ENCODE data around the gene JAKMIP1. TPM values are rescaled to one million over a fixed set of nuclear protein-coding genes. Genes with fewer than 3 reads are reported as not detected.

JAKMIP1 gene
- total RNA-seq, 2 experiments from 2014 or later, result 4.0 to 5.1 TPM

GRCh38 chr4:6201580-6202091 lies 1.3 kb upstream of the JAKMIP1 start:
- Histone ChIP-seq H2AFZ (ENCODE audit: low read length) (peak overlapping the region; percentile 73; the same call in 1 of the 2 replicates), H3K4me2 (ENCODE audit: low read length) (peak overlapping the region; percentile 70), H3K9me2 (ENCODE audit: insufficient read depth, low read length) (no peaks in the 10 kb centered on the region), H3K9me3 (ENCODE audit: low read length) (no peaks in the 10 kb centered on the region), H3K27ac (ENCODE audit: low read depth, low read length, poor library complexity, severe bottlenecking) (no peak overlapping the region), H3K4me1 (ENCODE audit: insufficient read depth, low read length, poor library complexity, severe bottlenecking) (peaks cover 13% of the 10 kb centered on the region), H3K36me3 (ENCODE audit: insufficient read depth, low read length) (no peaks in the 10 kb centered on the region), H3K79me2 (ENCODE audit: insufficient read depth, low read depth, low read length) (no peaks in the 10 kb centered on the region), H3K4me3 (ENCODE audit: low read depth, low read length, poor library complexity, severe bottlenecking) (peak overlapping the region; percentile 83), H4K20me1 (ENCODE audit: insufficient read depth, low read length) (no peaks in the 10 kb centered on the region)
- BruUV-seq (replicated peaks), result no TSS peak
- ChIA-PET POLR2A (interaction anchor here (0.9 to 1.5 kb wide), 3 partner anchors 13 to 21 kb away, joined by 3 to 8 read pairs (median 5); no protein-coding TSS in a partner anchor), CTCF (ENCODE audit: unreplicated experiment) (interaction anchor here (0.5 to 0.9 kb wide), 2 partner anchors 58 to 68 kb away, joined by 3 to 6 read pairs; partner anchors contain the start of gene WFS1)
- intact Hi-C loops (cut with micrococcal nuclease; ENCODE audit: unreplicated experiment), result no loop called here
- DNase-seq (ENCODE audit: low spot score), result peak; percentile 75
- no peak for TF ChIP-seq EZH2phosphoT487 (IDR thresholded peaks at IDR 0.05; ENCODE audit: borderline replicate concordance, low read depth, low read length)
- no peak for TF ChIP-seq CTCF (conservative IDR thresholded peaks at IDR 0.05; ENCODE audit: low read length)

DNA sequence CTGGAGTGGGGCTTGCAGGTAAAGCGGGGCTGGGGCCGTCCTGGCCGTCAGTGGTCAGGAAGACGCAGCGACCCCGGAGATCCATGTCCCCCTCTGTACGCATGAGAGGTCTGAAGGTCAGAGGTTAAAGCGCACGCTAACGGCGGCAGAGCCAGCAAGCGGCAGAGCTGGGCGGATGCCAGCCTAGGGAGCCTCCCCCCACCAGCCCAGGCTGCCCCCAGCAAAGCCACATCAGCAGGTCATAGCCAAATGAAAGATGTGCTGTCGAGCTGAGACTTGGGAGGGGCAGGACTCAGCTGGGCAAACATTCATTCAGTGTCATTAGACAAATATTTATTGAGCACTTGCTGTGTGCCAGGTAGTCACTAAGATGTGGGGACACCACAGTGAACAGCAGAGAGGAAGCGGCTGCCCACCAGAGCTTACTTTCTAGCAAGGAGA lies 593 bp upstream of the JAKMIP1 start:
- Histone ChIP-seq H3K9me3 (ENCODE audit: low read length) (no peaks in the 10 kb centered on the region), H3K36me3 (ENCODE audit: insufficient read depth, low read length) (no peaks in the 10 kb centered on the region), H3K4me2 (ENCODE audit: low read length) (peak overlapping the region; percentile 70), H3K9me2 (ENCODE audit: insufficient read depth, low read length) (no peaks in the 10 kb centered on the region), H2AFZ (ENCODE audit: low read length) (peak overlapping the region; percentile 73), H4K20me1 (ENCODE audit: insufficient read depth, low read length) (no peaks in the 10 kb centered on the region), H3K27ac (ENCODE audit: low read depth, low read length, poor library complexity, severe bottlenecking) (no peak overlapping the region), H3K4me3 (ENCODE audit: low read depth, low read length, poor library complexity, severe bottlenecking) (peak overlapping the region; percentile 83), H3K4me1 (ENCODE audit: insufficient read depth, low read length, poor library complexity, severe bottlenecking) (peaks cover 13% of the 10 kb centered on the region), H3K79me2 (ENCODE audit: insufficient read depth, low read depth, low read length) (no peaks in the 10 kb centered on the region)
- no peak for TF ChIP-seq EZH2phosphoT487 (IDR thresholded peaks at IDR 0.05; ENCODE audit: borderline replicate concordance, low read depth, low read length)
- TF ChIP-seq CTCF (conservative IDR thresholded peaks at IDR 0.05; ENCODE audit: low read length), result no peak
- intact Hi-C loops (cut with micrococcal nuclease; ENCODE audit: unreplicated experiment), result no loop called here
- BruUV-seq (replicated peaks), result no TSS peak
- ChIA-PET POLR2A (interaction anchor here (0.6 to 1.5 kb wide), 5 partner anchors 14 to 1946 kb away, joined by 3 to 8 read pairs (median 3); no protein-coding TSS in a partner anchor), CTCF (ENCODE audit: unreplicated experiment) (interaction anchor here (0.6 to 0.9 kb wide), 2 partner anchors 24 to 69 kb away, joined by 3 to 6 read pairs; partner anchors contain the start of gene WFS1)
- peak; percentile 31 for DNase-seq (ENCODE audit: low spot score)

DNA sequence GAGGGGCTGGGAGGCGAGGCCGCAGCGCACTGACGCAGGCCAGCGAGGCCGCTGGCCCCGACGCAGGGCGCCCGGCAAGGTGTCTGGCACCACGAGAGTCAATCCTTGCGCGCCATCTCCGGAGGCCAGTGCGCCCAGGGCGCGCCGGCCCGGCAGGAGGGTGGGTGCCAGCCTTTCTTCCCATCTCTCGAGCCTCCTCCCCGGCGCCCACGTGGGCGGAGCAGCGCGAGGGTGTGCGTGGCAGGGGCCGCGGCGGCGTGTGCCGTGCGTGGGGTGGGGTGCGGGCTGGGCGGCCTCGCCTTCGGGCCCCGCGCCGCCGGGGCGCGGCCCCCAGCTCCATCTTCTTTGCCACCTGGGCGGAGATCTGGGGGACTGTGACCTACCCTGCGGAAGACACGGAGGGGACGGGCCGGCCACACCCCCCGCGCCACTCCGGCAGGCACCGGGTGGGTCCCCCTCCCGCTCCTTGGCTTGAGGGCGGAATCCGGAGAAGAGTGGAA lies 877 bp downstream of the JAKMIP1 start:
- TF ChIP-seq CTCF (conservative IDR thresholded peaks at IDR 0.05; ENCODE audit: low read length) (no peak), EZH2phosphoT487 (IDR thresholded peaks at IDR 0.05; ENCODE audit: borderline replicate concordance, low read depth, low read length) (no peak)
- H3K4me2 ChIP-seq (ENCODE audit: low read length), result peak overlapping the region; percentile 88
- H3K79me2 ChIP-seq (ENCODE audit: insufficient read depth, low read depth, low read length), result no peaks in the 10 kb centered on the region
- H3K9me2 ChIP-seq (ENCODE audit: insufficient read depth, low read length), result no peaks in the 10 kb centered on the region
- H3K4me3 ChIP-seq (ENCODE audit: low read depth, low read length, poor library complexity, severe bottlenecking), result peak overlapping the region; percentile 83
- CTCF ChIA-PET (ENCODE audit: unreplicated experiment), result no interaction called here
- no peaks in the 10 kb centered on the region for H4K20me1 ChIP-seq (ENCODE audit: insufficient read depth, low read length)
- DNase-seq (ENCODE audit: low spot score), result no peak
- intact Hi-C loops (cut with micrococcal nuclease; ENCODE audit: unreplicated experiment), result no loop called here
- POLR2A ChIA-PET, result no interaction called here
- H2AFZ ChIP-seq (ENCODE audit: low read length), result no peak overlapping the region
- no peaks in the 10 kb centered on the region for H3K9me3 ChIP-seq (ENCODE audit: low read length)
- no TSS peak for BruUV-seq (replicated peaks)
- no peak overlapping the region for H3K27ac ChIP-seq (ENCODE audit: low read depth, low read length, poor library complexity, severe bottlenecking)
- H3K4me1 ChIP-seq (ENCODE audit: insufficient read depth, low read length, poor library complexity, severe bottlenecking), result peaks cover 13% of the 10 kb centered on the region
- H3K36me3 ChIP-seq (ENCODE audit: insufficient read depth, low read length), result no peaks in the 10 kb centered on the region

All from OCI-LY7 (cell line).